HG02840 (cell line): ENCODE measurements around the gene CXADR.
"Not testable (repeated sequence)": the region's sequence is repeated elsewhere in the genome, so short reads cannot be mapped to it uniquely, and the experiment has no call there.

Experiments
- ATAC-seq: cut with Tn5 transposase; IDR thresholded peaks from one replicate; pipeline ENCODE4 v1.9.1; 2021; ENCODE audit warnings: mild to moderate bottlenecking, moderate library complexity, moderate number of reproducible peaks; ENCODE audit not compliant: unreplicated experiment, low FRiP score

Gene CXADR

GRCh38 chr21:17512253-17513213 lies at the start of gene CXADR:
Gene CXADR, plus strand, starts transcription at chr21:17513043. Its CDS starts 87 bp downstream, at chr21:17513130.
- peak; percentile 79 for ATAC-seq

- no peak for ATAC-seq
Observed at GRCh38 chr21:17466166-17466565, 46.7 kb upstream of the CXADR start.

GRCh38 chr21:17467392-17467791 lies 45.5 kb upstream of the CXADR start:
- no peak for ATAC-seq

- no peak for ATAC-seq
Observed at GRCh38 chr21:17467829-17468228, 45.0 kb upstream of the CXADR start.

- ATAC-seq: no peak
Observed at GRCh38 chr21:17468698-17469097, 44.1 kb upstream of the CXADR start.

- no peak for ATAC-seq
Observed at GRCh38 chr21:17469727-17470126, 43.1 kb upstream of the CXADR start.

- ATAC-seq: no peak
Observed at GRCh38 chr21:17472182-17472581, 40.7 kb upstream of the CXADR start.

GRCh38 chr21:17472592-17473271 lies 40.1 kb upstream of the CXADR start:
- ATAC-seq: no peak

GRCh38 chr21:17476006-17476405 lies 36.8 kb upstream of the CXADR start:
- no peak for ATAC-seq

GRCh38 chr21:17478156-17478555 lies 34.7 kb upstream of the CXADR start:
- ATAC-seq: not testable (repeated sequence)

GRCh38 chr21:17479606-17480005 lies 33.2 kb upstream of the CXADR start:
- ATAC-seq: no peak

GRCh38 chr21:17482928-17483327 lies 29.9 kb upstream of the CXADR start:
- no peak for ATAC-seq

GRCh38 chr21:17488620-17489019 lies 24.2 kb upstream of the CXADR start:
- no peak for ATAC-seq

- not testable (repeated sequence) for ATAC-seq
Observed at GRCh38 chr21:17489565-17489964, 23.3 kb upstream of the CXADR start.

- no peak for ATAC-seq
Observed at GRCh38 chr21:17491716-17492414, 21.0 kb upstream of the CXADR start.

- no peak for ATAC-seq
Observed at GRCh38 chr21:17492415-17493168, 20.3 kb upstream of the CXADR start.

GRCh38 chr21:17494051-17494450 lies 18.8 kb upstream of the CXADR start:
- no peak for ATAC-seq

- ATAC-seq: no peak
Observed at GRCh38 chr21:17495680-17496079, 17.2 kb upstream of the CXADR start.

GRCh38 chr21:17497316-17497715 lies 15.5 kb upstream of the CXADR start:
- ATAC-seq: no peak

- ATAC-seq: no peak
Observed at GRCh38 chr21:17498586-17498985, 14.3 kb upstream of the CXADR start.
